Astrocyte of the cerebellum (primary cell): ENCODE data around the gene RAD51D.
"Not testable (repeated sequence)": the region's sequence is repeated elsewhere in the genome, so short reads cannot be mapped to it uniquely, and the experiment has no call there.

Source experiments
- DNase-seq: peaks from one replicate; pipeline ENCODE4 v3.0.0-alpha.2; 2011; ENCODE audit warnings: low read depth
- H3K4me3 ChIP-seq: 2 replicates; pipeline ENCODE4 v1.5.1; 2011; ENCODE audit warnings: mild to moderate bottlenecking, low read depth, low read length, moderate library complexity
- in situ Hi-C: cut with HindIII; loops from 2 replicates; pipeline ENCODE4 v1.10.0; 2017; ENCODE audit warnings: low sequenced_read_pairs
- TF ChIP-seq, protein P1 (sequence below): IDR thresholded peaks from 2 replicates; pipeline ENCODE4 v1.5.1; 2012; ENCODE audit warnings: low read length, low read depth, moderate library complexity, mild to moderate bottlenecking; ENCODE audit errors: missing control alignments

RAD51D gene

GRCh38 chr17:35117984-35118383, 1.7 kb downstream of the RAD51D start:
- no peak for DNase-seq

DNA sequence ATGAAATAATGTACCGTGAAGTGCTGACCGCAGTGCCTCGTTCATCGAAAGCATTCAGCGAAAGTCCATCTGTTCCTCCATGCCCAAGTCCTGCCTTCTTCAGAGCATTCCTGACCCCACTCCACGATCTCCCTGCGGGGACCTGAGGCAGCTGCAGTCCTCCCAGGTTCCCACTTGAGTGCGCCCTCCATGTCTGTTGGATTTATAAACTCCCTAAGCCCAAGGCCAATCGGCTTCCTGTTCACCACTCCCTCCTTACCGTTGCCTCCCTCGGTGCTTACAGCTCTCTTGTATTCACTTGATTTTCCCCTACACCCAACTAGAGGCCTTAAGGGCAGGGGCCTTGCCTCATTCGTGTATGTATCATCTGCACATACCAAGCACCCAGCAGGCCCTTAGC, 2.8 kb downstream of the RAD51D start:
- TF ChIP-seq, protein P1, sequence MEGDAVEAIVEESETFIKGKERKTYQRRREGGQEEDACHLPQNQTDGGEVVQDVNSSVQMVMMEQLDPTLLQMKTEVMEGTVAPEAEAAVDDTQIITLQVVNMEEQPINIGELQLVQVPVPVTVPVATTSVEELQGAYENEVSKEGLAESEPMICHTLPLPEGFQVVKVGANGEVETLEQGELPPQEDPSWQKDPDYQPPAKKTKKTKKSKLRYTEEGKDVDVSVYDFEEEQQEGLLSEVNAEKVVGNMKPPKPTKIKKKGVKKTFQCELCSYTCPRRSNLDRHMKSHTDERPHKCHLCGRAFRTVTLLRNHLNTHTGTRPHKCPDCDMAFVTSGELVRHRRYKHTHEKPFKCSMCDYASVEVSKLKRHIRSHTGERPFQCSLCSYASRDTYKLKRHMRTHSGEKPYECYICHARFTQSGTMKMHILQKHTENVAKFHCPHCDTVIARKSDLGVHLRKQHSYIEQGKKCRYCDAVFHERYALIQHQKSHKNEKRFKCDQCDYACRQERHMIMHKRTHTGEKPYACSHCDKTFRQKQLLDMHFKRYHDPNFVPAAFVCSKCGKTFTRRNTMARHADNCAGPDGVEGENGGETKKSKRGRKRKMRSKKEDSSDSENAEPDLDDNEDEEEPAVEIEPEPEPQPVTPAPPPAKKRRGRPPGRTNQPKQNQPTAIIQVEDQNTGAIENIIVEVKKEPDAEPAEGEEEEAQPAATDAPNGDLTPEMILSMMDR, result no peak
- no peak for DNase-seq
- no peak overlapping the region for H3K4me3 ChIP-seq
- in situ Hi-C loops, result no loop called here

More at GRCh38 chr17:35117984-35118383, 1.7 kb downstream of the RAD51D start:
- H3K4me3 ChIP-seq, result no peak overlapping the region
- in situ Hi-C loops, result no loop called here
- TF ChIP-seq, protein P1, result peak; percentile 24

- H3K4me3 ChIP-seq, in situ Hi-C loops, DNase-seq: not testable (repeated sequence)
Observed at GRCh38 chr17:35110791-35111190, 8.9 kb downstream of the RAD51D start.

DNA sequence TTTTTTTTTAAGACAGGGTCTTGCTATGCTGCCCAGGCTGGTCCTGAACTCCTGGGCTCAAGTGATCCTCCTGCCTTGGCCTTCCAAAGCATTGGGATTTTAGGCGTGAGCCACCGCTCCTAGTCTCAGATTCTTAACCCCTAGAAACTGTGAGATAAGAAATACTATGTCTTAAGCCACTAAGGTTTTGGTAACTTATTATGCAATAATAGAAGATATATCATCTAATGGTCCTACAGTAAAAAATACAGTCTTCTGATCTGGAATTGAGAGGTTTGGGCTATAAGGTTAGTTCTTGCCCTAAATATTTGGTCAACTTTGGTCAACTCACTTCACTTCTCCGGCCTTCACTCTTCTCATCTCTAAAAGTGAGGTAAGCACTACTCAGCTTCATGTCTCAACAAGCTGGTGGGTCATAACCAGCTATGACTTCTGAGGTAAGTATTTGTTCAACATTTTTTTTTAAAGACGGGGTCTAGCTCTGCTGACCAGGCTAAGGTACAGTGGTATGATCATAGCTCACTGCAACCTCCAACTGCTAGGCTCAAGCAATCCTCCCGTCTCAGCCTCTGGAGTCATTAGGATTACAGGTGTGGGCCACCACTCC, 14.7 kb downstream of the RAD51D start:
- in situ Hi-C loops, result no loop called here
- H3K4me3 ChIP-seq, result no peak overlapping the region
- TF ChIP-seq, protein P1, result no peak
- DNase-seq, result no peak

GRCh38 chr17:35103271-35103670, 16.4 kb downstream of the RAD51D start:
- H3K4me3 ChIP-seq, result no peak overlapping the region
- TF ChIP-seq, protein P1, result no peak
- no peak for DNase-seq
- in situ Hi-C loops, result no loop called here

- in situ Hi-C loops, result no loop called here
- H3K4me3 ChIP-seq, result no peak overlapping the region
- TF ChIP-seq, protein P1, result no peak
- no peak for DNase-seq
Observed at GRCh38 chr17:35101725-35102124, 17.9 kb downstream of the RAD51D start.

DNA sequence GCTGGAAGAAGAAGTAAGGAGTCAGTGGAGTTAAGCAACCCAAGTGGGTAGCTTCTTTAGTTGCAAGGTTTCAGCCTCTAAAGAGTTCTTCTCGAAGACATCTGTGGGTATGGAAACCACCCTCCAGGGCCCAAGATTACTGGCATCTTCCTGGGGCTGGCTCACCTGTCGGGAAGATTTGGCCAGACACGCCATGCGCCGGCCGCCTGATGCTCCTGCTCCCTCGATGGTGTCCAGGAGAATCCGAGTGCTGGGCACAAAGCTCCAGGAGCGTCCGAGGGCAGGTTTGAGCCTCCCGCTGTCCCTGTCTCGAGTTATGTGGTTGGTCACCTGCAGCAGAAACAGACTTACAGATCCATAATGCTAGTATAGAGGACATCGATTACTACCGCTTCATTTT, 18.6 kb downstream of the RAD51D start:
- no peak overlapping the region for H3K4me3 ChIP-seq
- DNase-seq, result no peak
- in situ Hi-C loops, result no loop called here
- TF ChIP-seq, protein P1, result no peak
